Chondrocyte (in vitro differentiated cells): ENCODE measurements around the gene HSFX4. TPM values are rescaled to one million over a fixed set of nuclear protein-coding genes. Genes with fewer than 3 reads are reported as not detected.

Experiments used
- DNase-seq: peaks from one replicate; pipeline ENCODE4 v3.0.0; 2021; ENCODE audit warnings: mixed read lengths, low spot score
- H3K27ac Mint-ChIP-seq: one replicate; pipeline ENCODE4 v1.8.0; 2021; ENCODE audit warnings: mild to moderate bottlenecking, moderate library complexity, mixed read lengths; ENCODE audit not compliant: unreplicated experiment
- H3K27me3 Mint-ChIP-seq: 2 replicates; pipeline ENCODE4 v1.8.0; 2021; ENCODE audit warnings: low read depth, mixed read lengths
- H3K36me3 Mint-ChIP-seq: 2 replicates; pipeline ENCODE4 v1.8.0; 2021; ENCODE audit warnings: low read depth, mixed read lengths
- H3K4me1 Mint-ChIP-seq: 2 replicates; pipeline ENCODE4 v1.8.0; 2021; ENCODE audit warnings: low read depth, mild to moderate bottlenecking, mixed read lengths
- H3K4me3 Mint-ChIP-seq: one replicate; pipeline ENCODE4 v1.8.0; 2021; ENCODE audit warnings: mild to moderate bottlenecking, moderate library complexity, mixed read lengths; ENCODE audit not compliant: unreplicated experiment
- H3K9me3 Mint-ChIP-seq: 2 replicates; pipeline ENCODE4 v1.8.0; 2021; ENCODE audit warnings: low read depth, mixed read lengths
- total RNA-seq: library from RNA; stranded (reverse); gene quantifications from 3 replicates; pipeline ENCODE4 v1.2.1, GENCODE V29; 2021
- TF ChIP-seq, protein P1 (sequence below): fragments of 200-600 bp; sonication (generic); IDR thresholded peaks from 2 replicates; pipeline ENCODE4 v1.5.0; 2021; ENCODE audit warnings: antibody characterized with exemption, mild to moderate bottlenecking, moderate library complexity

Gene HSFX4
- total RNA-seq, 1 donor from 2014 or later, result not detected

GRCh38 chrX:149962859-149963757 lies 33.7 kb downstream of the HSFX4 start:
- Mint-ChIP-seq H3K27ac (peak overlapping the region; percentile 49), H3K9me3 (peaks cover 10% of the 10 kb centered on the region), H3K4me3 (no peak overlapping the region), H3K27me3 (no peaks in the 10 kb centered on the region), H3K4me1 (peaks cover 22% of the 10 kb centered on the region), H3K36me3 (peaks cover 5% of the 10 kb centered on the region)
- no peak for DNase-seq
- TF ChIP-seq, protein P1, sequence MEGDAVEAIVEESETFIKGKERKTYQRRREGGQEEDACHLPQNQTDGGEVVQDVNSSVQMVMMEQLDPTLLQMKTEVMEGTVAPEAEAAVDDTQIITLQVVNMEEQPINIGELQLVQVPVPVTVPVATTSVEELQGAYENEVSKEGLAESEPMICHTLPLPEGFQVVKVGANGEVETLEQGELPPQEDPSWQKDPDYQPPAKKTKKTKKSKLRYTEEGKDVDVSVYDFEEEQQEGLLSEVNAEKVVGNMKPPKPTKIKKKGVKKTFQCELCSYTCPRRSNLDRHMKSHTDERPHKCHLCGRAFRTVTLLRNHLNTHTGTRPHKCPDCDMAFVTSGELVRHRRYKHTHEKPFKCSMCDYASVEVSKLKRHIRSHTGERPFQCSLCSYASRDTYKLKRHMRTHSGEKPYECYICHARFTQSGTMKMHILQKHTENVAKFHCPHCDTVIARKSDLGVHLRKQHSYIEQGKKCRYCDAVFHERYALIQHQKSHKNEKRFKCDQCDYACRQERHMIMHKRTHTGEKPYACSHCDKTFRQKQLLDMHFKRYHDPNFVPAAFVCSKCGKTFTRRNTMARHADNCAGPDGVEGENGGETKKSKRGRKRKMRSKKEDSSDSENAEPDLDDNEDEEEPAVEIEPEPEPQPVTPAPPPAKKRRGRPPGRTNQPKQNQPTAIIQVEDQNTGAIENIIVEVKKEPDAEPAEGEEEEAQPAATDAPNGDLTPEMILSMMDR, result peak; percentile 83

DNA sequence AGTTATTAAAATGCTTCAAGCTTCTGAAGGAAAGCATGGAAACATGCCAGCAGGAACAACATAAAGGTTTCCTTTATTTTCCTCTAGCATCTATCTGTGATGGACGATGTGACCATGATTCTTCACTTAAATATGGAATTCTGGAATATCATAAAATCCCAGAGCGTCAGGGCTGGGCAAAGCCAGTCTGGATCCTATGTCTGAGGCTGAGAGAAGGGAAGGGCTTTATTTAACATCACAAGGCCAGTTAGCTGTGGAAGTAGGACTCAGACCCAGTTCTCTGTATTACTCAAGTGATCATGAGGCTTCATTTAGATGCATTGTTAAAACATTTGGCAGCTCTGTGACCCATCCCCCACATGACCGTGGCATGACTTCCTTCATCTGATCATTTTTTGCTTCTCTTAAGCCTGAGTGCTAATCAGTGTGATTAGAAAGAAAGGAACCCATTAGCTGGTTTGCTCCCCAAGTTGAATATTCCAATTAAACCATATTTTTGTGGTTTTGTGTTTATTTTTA lies 49.8 kb downstream of the HSFX4 start:
- H3K4me1 Mint-ChIP-seq, result peaks cover 16% of the 10 kb centered on the region
- H3K36me3 Mint-ChIP-seq, result peaks cover 1% of the 10 kb centered on the region
- no peak overlapping the region for H3K4me3 Mint-ChIP-seq
- peaks cover 6% of the 10 kb centered on the region for H3K9me3 Mint-ChIP-seq
- no peak for DNase-seq
- no peaks in the 10 kb centered on the region for H3K27me3 Mint-ChIP-seq
- TF ChIP-seq, protein P1, result no peak
- no peak overlapping the region for H3K27ac Mint-ChIP-seq

Other genes with a start within 250 kb of the HSFX4 start
- not detected in 3 replicates for gene MAGEA11, start 217.5 kb upstream of the HSFX4 start, total RNA-seq
- 1.6 to 2.1 TPM (median 2.1 TPM) in 3 replicates for gene HSFX1, start 155.5 kb upstream of the HSFX4 start, total RNA-seq
- not detected in 3 replicates for gene MAGEA9, start 147.6 kb upstream of the HSFX4 start, total RNA-seq
- not detected in 3 replicates for gene MAGEA8, start 48.4 kb upstream of the HSFX4 start, total RNA-seq
- 38.9 to 46.6 TPM (median 39.2 TPM) in 3 replicates for gene EOLA2, start 8.9 kb downstream of the HSFX4 start, total RNA-seq